HG02798 (cell line): ENCODE measurements around the gene ZAP70.
A peak's percentile ranks its signal among the peaks of the same experiment; 100 is the strongest.

Experiments
- ATAC-seq: cut with Tn5 transposase; IDR thresholded peaks from one replicate; pipeline ENCODE4 v1.9.1; 2021; ENCODE audit warnings: mild to moderate bottlenecking; ENCODE audit not compliant: unreplicated experiment, poor library complexity

Gene ZAP70

GRCh38 chr2:97715951-97716694, 2.7 kb downstream of the ZAP70 start:
- ATAC-seq = no peak

GRCh38 chr2:97716695-97717612, 3.6 kb downstream of the ZAP70 start:
- no peak for ATAC-seq

GRCh38 chr2:97717613-97717995, 4.2 kb downstream of the ZAP70 start:
- ATAC-seq = no peak

GRCh38 chr2:97718051-97718882, 4.9 kb downstream of the ZAP70 start:
- ATAC-seq = peak; percentile 67

- ATAC-seq = no peak
Measured at GRCh38 chr2:97718942-97719341, 5.6 kb downstream of the ZAP70 start.

- no peak for ATAC-seq
Measured at GRCh38 chr2:97719362-97720155, 6.2 kb downstream of the ZAP70 start.

- ATAC-seq = no peak
Measured at GRCh38 chr2:97720746-97721145, 7.4 kb downstream of the ZAP70 start.

- ATAC-seq = no peak
Measured at GRCh38 chr2:97722227-97722626, 8.9 kb downstream of the ZAP70 start.

GRCh38 chr2:97723156-97724072, 10.0 kb downstream of the ZAP70 start:
- no peak for ATAC-seq

GRCh38 chr2:97724073-97724410, 10.7 kb downstream of the ZAP70 start:
- no peak for ATAC-seq

GRCh38 chr2:97724501-97724900, 11.1 kb downstream of the ZAP70 start:
- no peak for ATAC-seq

GRCh38 chr2:97724946-97725688, 11.7 kb downstream of the ZAP70 start:
- no peak for ATAC-seq

- no peak for ATAC-seq
Measured at GRCh38 chr2:97726261-97727064, 13.1 kb downstream of the ZAP70 start.

GRCh38 chr2:97727296-97727695, 13.9 kb downstream of the ZAP70 start:
- ATAC-seq = no peak

- no peak for ATAC-seq
Measured at GRCh38 chr2:97728091-97728731, 14.8 kb downstream of the ZAP70 start.

- ATAC-seq = no peak
Measured at GRCh38 chr2:97730245-97730644, 16.9 kb downstream of the ZAP70 start.
